IgD-negative memory B cell (primary cell): Measurements from ENCODE around the gene RAE1. TPM values are rescaled to one million over a fixed set of nuclear protein-coding genes. Genes with fewer than 3 reads are reported as not detected.
A peak's percentile ranks its signal among the peaks of the same experiment; 100 is the strongest.

Experiments used
- H3K27ac Mint-ChIP-seq, 3 donors: one replicate each; pipeline ENCODE4 v1.8.0; 2020 to 2022; ENCODE audit warnings: mild to moderate bottlenecking in 3 of 3, mixed read lengths in 3 of 3, moderate library complexity in 1 of 3
- H3K27me3 Mint-ChIP-seq: one replicate; pipeline ENCODE4 v1.8.0; 2021; ENCODE audit warnings: mixed read lengths
- H3K36me3 Mint-ChIP-seq: one replicate; pipeline ENCODE4 v1.8.0; 2020; ENCODE audit warnings: mild to moderate bottlenecking, mixed read lengths
- H3K4me1 Mint-ChIP-seq, 3 donors: one replicate each; pipeline ENCODE4 v1.8.0; 2020 to 2022; ENCODE audit warnings: mixed read lengths in 3 of 3, mild to moderate bottlenecking in 1 of 3
- H3K4me3 Mint-ChIP-seq, 4 donors: one replicate each; pipeline ENCODE4 v1.8.0; 2020 to 2022; ENCODE audit warnings: mild to moderate bottlenecking in 4 of 4, mixed read lengths in 4 of 4, moderate library complexity in 3 of 4
- H3K9me3 Mint-ChIP-seq, 3 donors: one replicate each; pipeline ENCODE4 v1.8.0; 2020 to 2021; ENCODE audit warnings: mixed read lengths in 3 of 3, mild to moderate bottlenecking in 1 of 3
- polyA plus RNA-seq: library from polyadenylated mRNA; unstranded; fragments of 300-500 nt; fragmentation: Illumina TruSeq; gene quantifications from one replicate; pipeline ENCODE4 v1.2.3, GENCODE V29; 2021

Gene RAE1, protein sequence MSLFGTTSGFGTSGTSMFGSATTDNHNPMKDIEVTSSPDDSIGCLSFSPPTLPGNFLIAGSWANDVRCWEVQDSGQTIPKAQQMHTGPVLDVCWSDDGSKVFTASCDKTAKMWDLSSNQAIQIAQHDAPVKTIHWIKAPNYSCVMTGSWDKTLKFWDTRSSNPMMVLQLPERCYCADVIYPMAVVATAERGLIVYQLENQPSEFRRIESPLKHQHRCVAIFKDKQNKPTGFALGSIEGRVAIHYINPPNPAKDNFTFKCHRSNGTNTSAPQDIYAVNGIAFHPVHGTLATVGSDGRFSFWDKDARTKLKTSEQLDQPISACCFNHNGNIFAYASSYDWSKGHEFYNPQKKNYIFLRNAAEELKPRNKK
- 38.6 TPM for polyA plus RNA-seq

DNA sequence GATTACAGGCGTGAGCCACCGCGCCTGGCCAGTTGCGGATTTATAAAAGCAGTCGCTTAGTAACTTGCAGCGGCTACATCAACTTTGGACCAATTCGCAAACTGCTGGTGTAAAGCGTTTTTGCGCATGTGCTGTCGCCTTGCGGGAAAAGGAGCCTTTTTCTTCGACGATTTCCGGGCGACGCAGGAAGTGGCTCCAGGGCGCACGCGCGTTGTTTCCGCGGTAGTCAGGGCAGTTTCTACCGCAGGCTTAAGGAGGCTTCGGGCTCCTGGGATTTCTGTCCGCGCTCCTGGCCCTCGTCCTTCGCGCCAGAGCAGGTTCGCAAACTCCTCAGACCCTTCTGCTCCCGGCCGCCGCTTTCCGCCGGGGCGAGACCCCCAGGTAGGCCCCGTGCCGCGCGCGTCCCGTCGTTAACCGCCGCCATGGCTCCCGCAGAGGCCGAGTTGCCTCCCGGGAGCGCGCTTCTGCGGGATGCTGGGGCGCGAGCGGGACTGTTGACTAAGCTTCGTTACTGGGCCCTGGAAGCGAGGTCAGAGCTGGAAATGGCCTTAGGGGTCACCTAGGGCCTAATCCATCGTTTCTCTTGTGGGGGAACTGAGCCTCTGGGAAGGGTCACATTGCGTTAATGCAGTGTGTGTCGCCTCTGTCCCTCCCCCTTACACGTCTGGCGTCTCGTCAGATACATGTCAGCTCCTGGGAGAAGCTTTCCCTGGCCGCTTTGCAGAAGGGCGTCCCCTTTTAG, at the start of gene RAE1:
Gene RAE1 (plus strand): TSS at position 214 of the 742 bp plus-strand sequence. CDS start 2,784 bp downstream, outside the sequence.
- Mint-ChIP-seq H3K27ac (peak within 1 kb of the TSS; percentile 88 to 90 (median 88)), H3K9me3 (no peaks in the 10 kb centered on the region), H3K36me3 (no peaks in the 10 kb centered on the region), H3K4me1 (peaks cover 15 to 32% (median 16%) of the 10 kb centered on the region in 3 donors), H3K27me3 (peaks cover 4% of the 10 kb centered on the region), H3K4me3 (peak within 1 kb of the TSS; percentile 87 to 96 (median 94))

DNA sequence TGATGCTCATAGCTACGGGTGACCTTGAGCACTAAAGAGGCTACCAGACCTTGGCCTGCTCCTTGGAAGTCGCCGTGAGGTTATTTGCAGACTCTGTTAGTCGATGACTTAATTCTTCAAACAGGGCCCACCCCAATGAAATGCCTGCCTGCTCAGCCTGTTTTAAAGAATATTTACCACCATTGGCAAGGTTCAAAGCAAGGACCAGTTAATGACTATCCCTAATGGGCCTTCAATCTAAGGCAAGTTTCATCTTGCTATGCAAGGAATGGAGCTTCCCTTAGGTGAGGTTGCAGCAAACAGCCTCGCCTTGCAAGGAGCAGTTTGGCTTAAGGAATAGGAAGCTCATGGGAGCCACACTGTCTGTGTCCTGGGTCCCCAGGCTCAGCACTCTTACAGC, 44.3 kb upstream of the RAE1 start:
- Mint-ChIP-seq H3K4me1 (no peaks in the 10 kb centered on the region), H3K27ac (no peak overlapping the region), H3K27me3 (peaks cover 6% of the 10 kb centered on the region), H3K4me3 (no peak overlapping the region), H3K36me3 (no peaks in the 10 kb centered on the region), H3K9me3 (peaks cover 0 to 4% (median 2%) of the 10 kb centered on the region in 3 donors)

- H3K27me3 Mint-ChIP-seq: peaks cover 4% of the 10 kb centered on the region
- H3K9me3 Mint-ChIP-seq: peaks cover 0 to 2% (median 0%) of the 10 kb centered on the region in 3 donors
- no peak overlapping the region for H3K4me3 Mint-ChIP-seq
- H3K27ac Mint-ChIP-seq: no peak overlapping the region
- no peaks in the 10 kb centered on the region for H3K36me3 Mint-ChIP-seq
- H3K4me1 Mint-ChIP-seq: no peaks in the 10 kb centered on the region
Observed at GRCh38 chr20:57308451-57309271, 42.4 kb upstream of the RAE1 start.

DNA sequence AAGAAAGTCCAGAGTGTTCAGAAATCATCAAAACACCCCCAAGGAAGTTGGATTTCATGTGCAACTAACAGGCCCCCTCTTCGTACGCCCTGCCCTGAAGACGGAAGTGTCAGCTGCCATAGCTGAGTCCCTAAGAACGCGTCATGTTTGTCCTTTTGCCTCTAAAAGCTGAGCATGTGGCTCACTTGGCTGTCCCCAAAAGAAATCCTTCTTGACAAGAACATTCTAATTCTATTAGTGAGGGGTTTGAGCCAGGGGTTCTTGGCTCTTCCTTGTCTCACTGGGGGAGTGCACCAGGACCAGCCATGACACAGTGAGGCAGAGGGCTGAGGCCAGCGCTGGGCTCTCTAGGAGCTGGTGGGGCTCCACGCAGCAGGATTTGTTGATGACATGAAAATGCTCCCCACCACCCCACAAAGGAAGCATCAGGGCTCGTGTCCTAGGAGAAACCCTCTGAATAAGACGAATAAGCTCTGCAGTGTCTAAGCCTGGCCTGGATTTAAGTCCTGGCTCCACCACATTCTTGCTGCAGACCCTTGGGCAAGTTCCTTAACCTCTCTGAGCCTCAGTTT, 41.4 kb upstream of the RAE1 start:
- no peak overlapping the region for H3K27ac Mint-ChIP-seq
- no peaks in the 10 kb centered on the region for H3K9me3 Mint-ChIP-seq
- no peaks in the 10 kb centered on the region for H3K4me1 Mint-ChIP-seq
- H3K27me3 Mint-ChIP-seq: peaks cover 6% of the 10 kb centered on the region
- H3K36me3 Mint-ChIP-seq: no peaks in the 10 kb centered on the region
- no peak overlapping the region for H3K4me3 Mint-ChIP-seq

DNA sequence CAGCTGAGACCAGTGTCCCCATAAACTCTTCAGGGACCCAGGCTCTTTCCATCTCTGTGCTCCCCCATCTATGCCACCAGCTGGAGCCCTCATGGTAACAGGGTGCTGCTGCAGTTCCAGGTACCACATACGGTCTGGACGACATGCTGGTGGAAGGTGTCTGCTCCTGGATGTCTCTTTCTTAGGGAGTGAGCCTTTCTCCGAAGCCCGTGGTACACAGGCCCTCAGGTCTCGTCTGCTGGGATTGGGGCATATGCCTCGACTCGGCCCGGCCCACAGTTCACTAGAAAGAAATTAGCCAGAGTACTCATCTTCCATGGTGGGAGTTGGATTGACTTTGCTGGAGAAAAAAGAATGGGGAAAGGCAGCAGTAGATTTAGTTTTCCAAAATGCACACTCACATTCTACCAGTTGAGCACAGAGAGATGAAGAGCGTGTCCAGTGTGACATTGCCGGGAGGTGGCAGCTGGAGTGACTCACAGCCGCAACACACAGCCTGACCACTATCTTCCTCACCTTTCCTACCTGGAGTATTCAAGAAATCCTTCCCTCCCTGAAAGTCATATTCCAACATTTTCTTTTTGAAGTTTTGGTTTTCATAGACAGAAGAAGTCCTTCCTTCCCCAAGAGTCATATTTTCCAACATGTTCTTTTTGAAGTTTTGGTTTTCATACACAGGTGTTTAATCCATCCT, 40.1 kb upstream of the RAE1 start:
- Mint-ChIP-seq H3K27ac (no peak overlapping the region), H3K9me3 (no peaks in the 10 kb centered on the region), H3K27me3 (peaks cover 9% of the 10 kb centered on the region), H3K36me3 (no peaks in the 10 kb centered on the region), H3K4me3 (no peak overlapping the region), H3K4me1 (peaks cover 0 to 2% (median 0%) of the 10 kb centered on the region in 3 donors)

DNA sequence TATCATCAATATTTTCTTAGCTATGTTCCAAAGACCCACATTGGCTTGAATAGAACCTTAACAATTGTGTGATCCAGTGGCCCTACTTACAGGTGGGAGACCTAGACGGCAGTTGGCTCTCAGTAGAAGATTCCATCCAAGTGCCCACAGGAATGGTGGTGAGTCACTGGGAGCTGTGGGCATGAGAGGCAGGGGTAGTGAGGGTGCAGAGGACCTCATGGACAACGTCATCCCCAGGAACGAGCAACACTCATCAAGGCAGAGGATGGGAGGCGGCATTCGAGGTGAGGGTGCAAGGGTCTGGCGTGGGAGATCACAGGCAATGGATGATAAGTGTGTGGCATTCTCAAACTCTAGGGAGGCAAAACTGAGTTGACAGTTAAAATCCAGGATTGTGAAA, 38.9 kb upstream of the RAE1 start:
- Mint-ChIP-seq H3K27ac (no peak overlapping the region), H3K36me3 (no peaks in the 10 kb centered on the region), H3K27me3 (peaks cover 10% of the 10 kb centered on the region), H3K9me3 (no peaks in the 10 kb centered on the region), H3K4me3 (no peak overlapping the region), H3K4me1 (peaks cover 0 to 2% (median 0%) of the 10 kb centered on the region in 3 donors)

- Mint-ChIP-seq H3K4me1 (peaks cover 0 to 2% (median 0%) of the 10 kb centered on the region in 3 donors), H3K4me3 (no peak overlapping the region), H3K27ac (no peak overlapping the region), H3K27me3 (peaks cover 13% of the 10 kb centered on the region), H3K36me3 (no peaks in the 10 kb centered on the region), H3K9me3 (no peaks in the 10 kb centered on the region)
Observed at GRCh38 chr20:57313230-57313629, 37.8 kb upstream of the RAE1 start.

GRCh38 chr20:57313951-57314350, 37.1 kb upstream of the RAE1 start:
- peaks cover 0 to 2% (median 1%) of the 10 kb centered on the region in 3 donors for H3K4me1 Mint-ChIP-seq
- H3K9me3 Mint-ChIP-seq: no peaks in the 10 kb centered on the region
- no peak overlapping the region for H3K4me3 Mint-ChIP-seq
- peaks cover 18% of the 10 kb centered on the region for H3K27me3 Mint-ChIP-seq
- no peak overlapping the region for H3K27ac Mint-ChIP-seq
- H3K36me3 Mint-ChIP-seq: no peaks in the 10 kb centered on the region

- peaks cover 2% of the 10 kb centered on the region for H3K36me3 Mint-ChIP-seq
- H3K4me3 Mint-ChIP-seq: peak overlapping the region in 2 of 4 donors; percentile 42 to 69
- peaks cover 18% of the 10 kb centered on the region for H3K27me3 Mint-ChIP-seq
- no peaks in the 10 kb centered on the region for H3K9me3 Mint-ChIP-seq
- H3K27ac Mint-ChIP-seq: no peak overlapping the region
- H3K4me1 Mint-ChIP-seq: peaks cover 0 to 2% (median 1%) of the 10 kb centered on the region in 3 donors
Observed at GRCh38 chr20:57315083-57315975, 35.7 kb upstream of the RAE1 start.

DNA sequence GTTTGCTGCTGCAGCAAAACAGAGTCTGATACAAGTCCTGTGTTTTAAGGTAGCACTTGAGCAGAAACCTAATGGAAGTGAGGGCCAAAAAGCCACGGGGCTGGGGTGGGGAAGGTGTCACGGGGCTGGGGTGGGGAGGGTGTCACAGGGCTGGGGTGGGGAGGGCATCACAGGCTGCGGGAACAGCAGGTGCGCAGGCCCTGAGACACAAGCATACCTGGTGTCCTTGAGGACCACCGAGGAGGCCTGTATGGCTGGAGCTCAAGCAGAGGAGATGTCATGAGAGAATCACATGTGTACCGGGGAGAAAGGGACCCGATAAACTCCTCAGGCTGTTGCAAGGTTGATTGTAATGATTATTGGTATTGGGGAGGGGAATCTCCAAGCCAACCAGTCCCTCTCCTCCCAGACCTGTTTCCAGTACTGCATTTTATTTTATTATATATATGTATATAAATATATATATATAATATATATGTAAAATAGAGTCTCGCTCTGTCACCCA, 35.0 kb upstream of the RAE1 start:
- Mint-ChIP-seq H3K27me3 (peaks cover 20% of the 10 kb centered on the region), H3K9me3 (no peaks in the 10 kb centered on the region), H3K36me3 (peaks cover 2% of the 10 kb centered on the region), H3K4me1 (peaks cover 0 to 2% (median 1%) of the 10 kb centered on the region in 3 donors), H3K4me3 (peak overlapping the region in 2 of 4 donors; percentile 42 to 69), H3K27ac (no peak overlapping the region)

DNA sequence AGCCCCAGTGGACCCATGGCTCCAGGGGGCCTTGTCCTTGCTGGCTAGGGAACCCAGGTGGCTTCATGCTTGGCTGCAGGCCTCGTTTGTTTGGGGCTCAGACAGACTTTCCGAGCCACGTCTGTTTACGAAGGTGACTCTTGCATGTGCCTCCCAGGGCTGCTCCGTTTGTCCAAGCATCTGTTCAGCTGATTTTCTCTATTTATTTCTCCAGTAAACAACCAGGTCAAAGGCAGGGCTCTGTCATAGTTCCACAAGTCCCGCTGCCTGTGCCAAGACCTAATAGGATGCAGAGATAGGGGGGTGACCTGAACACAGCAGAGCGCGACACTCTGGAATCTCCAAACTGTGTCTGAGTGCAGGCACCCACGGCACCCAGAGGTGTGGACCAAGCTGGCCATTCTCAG, 34.3 kb upstream of the RAE1 start:
- Mint-ChIP-seq H3K36me3 (peaks cover 2% of the 10 kb centered on the region), H3K4me1 (peaks cover 0 to 2% (median 1%) of the 10 kb centered on the region in 3 donors), H3K27ac (no peak overlapping the region), H3K4me3 (no peak overlapping the region), H3K9me3 (no peaks in the 10 kb centered on the region), H3K27me3 (peaks cover 28% of the 10 kb centered on the region)

DNA sequence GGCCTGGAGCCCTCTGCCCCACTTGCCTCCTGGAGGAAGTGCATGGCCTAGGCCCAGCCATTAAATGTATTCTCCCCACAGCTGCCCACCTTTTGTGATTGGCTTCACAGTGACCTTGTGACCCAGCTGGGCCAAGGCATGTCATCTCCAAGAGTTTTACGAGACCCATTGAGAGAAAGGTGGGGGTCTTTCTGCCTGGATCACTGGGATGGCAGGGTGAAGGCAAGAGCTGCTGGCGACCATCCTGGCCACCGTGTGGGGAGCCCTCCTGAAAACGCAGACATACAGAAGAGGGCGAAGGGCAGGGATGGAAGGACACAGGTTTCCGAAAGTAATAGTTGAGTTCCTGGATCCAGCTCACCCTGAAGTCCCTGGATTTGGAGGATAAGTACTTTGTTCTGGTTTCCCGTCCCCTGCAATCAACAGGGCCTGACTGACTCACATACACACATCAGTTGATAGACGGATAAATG, 33.7 kb upstream of the RAE1 start:
- no peak overlapping the region for H3K27ac Mint-ChIP-seq
- peaks cover 33% of the 10 kb centered on the region for H3K27me3 Mint-ChIP-seq
- peaks cover 2% of the 10 kb centered on the region for H3K36me3 Mint-ChIP-seq
- no peaks in the 10 kb centered on the region for H3K9me3 Mint-ChIP-seq
- no peak overlapping the region for H3K4me3 Mint-ChIP-seq
- peaks cover 0 to 2% (median 1%) of the 10 kb centered on the region in 3 donors for H3K4me1 Mint-ChIP-seq

GRCh38 chr20:57317789-57318371, 33.2 kb upstream of the RAE1 start:
- H3K4me1 Mint-ChIP-seq: peaks cover 0 to 2% (median 1%) of the 10 kb centered on the region in 3 donors
- no peak overlapping the region for H3K4me3 Mint-ChIP-seq
- no peaks in the 10 kb centered on the region for H3K9me3 Mint-ChIP-seq
- peaks cover 36% of the 10 kb centered on the region for H3K27me3 Mint-ChIP-seq
- H3K27ac Mint-ChIP-seq: no peak overlapping the region
- peaks cover 2% of the 10 kb centered on the region for H3K36me3 Mint-ChIP-seq
